Measurements from ENCODE around the gene LSS. TPM values are rescaled to one million over a fixed set of nuclear protein-coding genes. Genes with fewer than 3 reads are reported as not detected.
"Not testable (repeated sequence)": the region's sequence is repeated elsewhere in the genome, so short reads cannot be mapped to it uniquely, and the experiment has no call there.

The LSS gene
- total RNA-seq, 3 donors from 2014 or later (not counting 1 experiment from before 2014, with no cell fraction given), result 59.9 to 82.2 (median 62.7) TPM

GRCh38 chr21:46244602-46245001 lies 16.0 kb upstream of the LSS start:
- H3K27ac Mint-ChIP-seq, result no peak overlapping the region
- H3K4me1 Mint-ChIP-seq, result peaks cover 8% of the 10 kb centered on the region in 2 donors
- Histone ChIP-seq H3K4me3 (ENCODE audit: low read length) (no peak overlapping the region), H3K4me1 (ENCODE audit: control insufficient read depth, insufficient read depth, low read length) (no peaks in the 10 kb centered on the region), H3K36me3 (ENCODE audit: control insufficient read depth, insufficient read depth, low read length) (peaks cover 83% of the 10 kb centered on the region), H3K27ac (ENCODE audit: low read length) (no peak overlapping the region), H3K27me3 (ENCODE audit: control insufficient read depth, insufficient read depth, low read length) (no peaks in the 10 kb centered on the region), H3K9me3 (ENCODE audit: control insufficient read depth, insufficient read depth, low read length) (no peaks in the 10 kb centered on the region)
- H3K36me3 Mint-ChIP-seq, result peaks cover 29% of the 10 kb centered on the region
- TF ChIP-seq CTCF (IDR thresholded peaks at IDR 0.05), result no peak
- H3K27me3 Mint-ChIP-seq (ENCODE audit: low read depth in 2 of 2), result no peaks in the 10 kb centered on the region
- H3K9me3 Mint-ChIP-seq, result no peaks in the 10 kb centered on the region
- ATAC-seq (no peak), DNase-seq (no peak)
- WGBS (ENCODE audit: insufficient coverage), result 96% methylated on average over 8 of the region's 8 CpGs
- intact Hi-C loops (cut with micrococcal nuclease), result no loop called here
- H3K4me3 Mint-ChIP-seq, result no peak overlapping the region

- Mint-ChIP-seq H3K4me3 (no peak overlapping the region), H3K36me3 (peaks cover 32% of the 10 kb centered on the region), H3K4me1 (peaks cover 6 to 7% of the 10 kb centered on the region in 2 donors), H3K9me3 (no peaks in the 10 kb centered on the region), H3K27ac (peak overlapping the region in 1 of 2 donors; percentile 72), H3K27me3 (ENCODE audit: low read depth in 2 of 2) (no peaks in the 10 kb centered on the region)
- Histone ChIP-seq H3K27ac (ENCODE audit: low read length) (no peak overlapping the region), H3K36me3 (ENCODE audit: control insufficient read depth, insufficient read depth, low read length) (peaks cover 82% of the 10 kb centered on the region), H3K9me3 (ENCODE audit: control insufficient read depth, insufficient read depth, low read length) (no peaks in the 10 kb centered on the region), H3K27me3 (ENCODE audit: control insufficient read depth, insufficient read depth, low read length) (no peaks in the 10 kb centered on the region), H3K4me1 (ENCODE audit: control insufficient read depth, insufficient read depth, low read length) (no peaks in the 10 kb centered on the region), H3K4me3 (ENCODE audit: low read length) (no peak overlapping the region)
- no peak for TF ChIP-seq CTCF (IDR thresholded peaks at IDR 0.05)
- 68% methylated on average over 3 of the region's 3 CpGs for WGBS (ENCODE audit: insufficient coverage)
- DNase-seq, result no peak
- ATAC-seq, result peak in 1 of 3 donors; percentile 65
- intact Hi-C loops (cut with micrococcal nuclease), result no loop called here
Measured at GRCh38 chr21:46243960-46244361, 15.4 kb upstream of the LSS start.

GRCh38 chr21:46243325-46243724 lies 14.8 kb upstream of the LSS start:
- intact Hi-C loops (cut with micrococcal nuclease), result no loop called here
- Mint-ChIP-seq H3K9me3 (no peaks in the 10 kb centered on the region), H3K27ac (peak overlapping the region; percentile 61 to 72), H3K36me3 (peaks cover 38% of the 10 kb centered on the region), H3K4me1 (peaks cover 6 to 7% of the 10 kb centered on the region in 2 donors), H3K27me3 (ENCODE audit: low read depth in 2 of 2) (no peaks in the 10 kb centered on the region), H3K4me3 (no peak overlapping the region)
- DNase-seq, result no peak
- H3K4me1 ChIP-seq (ENCODE audit: control insufficient read depth, insufficient read depth, low read length), result no peaks in the 10 kb centered on the region
- H3K27me3 ChIP-seq (ENCODE audit: control insufficient read depth, insufficient read depth, low read length), result no peaks in the 10 kb centered on the region
- WGBS (ENCODE audit: insufficient coverage), result 94% methylated on average over 8 of the region's 8 CpGs
- peaks cover 85% of the 10 kb centered on the region for H3K36me3 ChIP-seq (ENCODE audit: control insufficient read depth, insufficient read depth, low read length)
- no peak for TF ChIP-seq CTCF (IDR thresholded peaks at IDR 0.05)
- H3K4me3 ChIP-seq (ENCODE audit: low read length), result no peak overlapping the region
- no peak for ATAC-seq
- no peaks in the 10 kb centered on the region for H3K9me3 ChIP-seq (ENCODE audit: control insufficient read depth, insufficient read depth, low read length)
- no peak overlapping the region for H3K27ac ChIP-seq (ENCODE audit: low read length)

GRCh38 chr21:46241577-46241976 lies 13.0 kb upstream of the LSS start:
- peaks cover 33% of the 10 kb centered on the region for H3K36me3 Mint-ChIP-seq
- peaks cover 76% of the 10 kb centered on the region for H3K36me3 ChIP-seq (ENCODE audit: control insufficient read depth, insufficient read depth, low read length)
- H3K27ac ChIP-seq (ENCODE audit: low read length); H3K4me3 ChIP-seq (ENCODE audit: low read length); H3K4me1 Mint-ChIP-seq; H3K4me3 Mint-ChIP-seq; ATAC-seq; DNase-seq; H3K27me3 ChIP-seq (ENCODE audit: control insufficient read depth, insufficient read depth, low read length); H3K9me3 Mint-ChIP-seq; H3K27me3 Mint-ChIP-seq (ENCODE audit: low read depth in 2 of 2); H3K4me1 ChIP-seq (ENCODE audit: control insufficient read depth, insufficient read depth, low read length); intact Hi-C loops (cut with micrococcal nuclease); H3K27ac Mint-ChIP-seq; H3K9me3 ChIP-seq (ENCODE audit: control insufficient read depth, insufficient read depth, low read length): not testable (repeated sequence)
- 100% methylated on average over 1 of the region's 1 CpG for WGBS (ENCODE audit: insufficient coverage)

All from natural killer cell (primary cell).